Activated T-cell treated with anti-CD3 and anti-CD28 coated beads, Interleukin-2, amount 50 U/mL, for 72 hours (primary cell): ENCODE results near the gene SPTSSA. TPM values are rescaled to one million over a fixed set of nuclear protein-coding genes. Genes with fewer than 3 reads are reported as not detected.
"Not testable (repeated sequence)": the region's sequence is repeated elsewhere in the genome, so short reads cannot be mapped to it uniquely, and the experiment has no call there.

ENCODE experiments used
- ATAC-seq, 2 donors: fragments of 150-1000 bp; cut with Tn5 transposase; replicated peaks in 1 of 2; 2 replicates each; pipeline ENCODE4 v1.10.0; 2021; ENCODE audit warnings: moderate library complexity in 2 of 2, mild to moderate bottlenecking in 1 of 2
- DNase-seq, 2 donors: peaks; one replicate each; pipeline ENCODE4 v3.0.0; 2021 to 2022; ENCODE audit warnings: mixed read lengths in 1 of 2
- H3K27ac Mint-ChIP-seq: one replicate; pipeline ENCODE4 v1.8.0; 2022; ENCODE audit warnings: mild to moderate bottlenecking, moderate library complexity, mixed read lengths
- H3K27me3 Mint-ChIP-seq: one replicate; pipeline ENCODE4 v1.8.0; 2022; ENCODE audit warnings: low read depth, mixed read lengths
- H3K36me3 Mint-ChIP-seq, 2 donors: one replicate each; pipeline ENCODE4 v1.8.0; 2022; ENCODE audit warnings: mixed read lengths in 2 of 2, mild to moderate bottlenecking in 1 of 2; ENCODE audit not compliant: insufficient read depth in 2 of 2
- H3K4me1 Mint-ChIP-seq: one replicate; pipeline ENCODE4 v1.8.0; 2022; ENCODE audit warnings: low read depth, mixed read lengths
- H3K4me3 Mint-ChIP-seq, 2 donors: one replicate each; pipeline ENCODE4 v1.8.0; 2022; ENCODE audit warnings: mild to moderate bottlenecking in 2 of 2, mixed read lengths in 2 of 2, moderate library complexity in 2 of 2
- H3K9me3 Mint-ChIP-seq, 2 donors: one replicate each; pipeline ENCODE4 v1.8.0; 2022; ENCODE audit warnings: mixed read lengths in 2 of 2
- total RNA-seq, 2 donors: library from RNA; stranded (reverse); gene quantifications; one replicate each; pipeline ENCODE4 v1.2.3, GENCODE V29; 2022

Gene SPTSSA
- total RNA-seq, 2 donors from 2014 or later, result 7.3 to 8.1 TPM

DNA sequence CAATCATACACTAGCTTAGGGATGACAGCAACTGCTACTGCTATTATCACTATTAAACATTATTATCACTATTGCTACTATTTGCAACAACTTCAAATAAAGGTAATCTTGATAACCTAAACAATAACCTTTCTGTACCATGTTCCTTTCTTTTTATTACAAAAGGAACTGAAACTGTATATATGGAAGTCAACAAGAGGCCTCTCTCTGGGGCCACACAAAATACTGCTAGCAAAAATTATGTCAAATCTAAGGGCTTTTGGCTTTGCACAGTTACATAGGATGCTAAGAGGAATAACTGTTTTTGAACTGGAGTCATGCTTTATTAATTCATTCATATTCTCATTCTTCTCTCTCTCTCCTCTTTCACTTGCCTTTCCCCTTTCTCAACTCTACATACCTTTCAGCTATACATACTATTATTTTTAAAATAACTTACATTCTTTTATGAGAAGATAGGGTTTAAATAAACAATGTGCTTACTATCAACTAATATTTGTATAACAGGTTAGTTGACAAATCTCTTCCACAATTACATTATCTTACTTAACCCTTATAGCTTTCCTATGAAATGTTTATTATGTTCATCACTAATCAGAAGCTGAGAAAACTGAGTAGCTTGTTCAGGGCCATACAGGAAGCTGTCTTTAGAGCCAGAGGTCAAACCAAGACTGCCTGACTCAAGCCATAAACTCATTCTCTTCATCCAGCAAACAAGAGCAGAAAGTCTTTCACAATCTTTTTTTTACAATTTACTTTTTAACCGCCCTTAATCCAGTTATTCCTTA, 25.7 kb downstream of the SPTSSA start:
- DNase-seq (no peak), ATAC-seq (no peak)
- H3K9me3 Mint-ChIP-seq, result peaks cover 0 to 1% of the 10 kb centered on the region in 2 donors
- H3K27ac Mint-ChIP-seq, result no peak overlapping the region
- no peaks in the 10 kb centered on the region for H3K27me3 Mint-ChIP-seq
- peaks cover 0 to 3% of the 10 kb centered on the region in 2 donors for H3K36me3 Mint-ChIP-seq
- H3K4me1 Mint-ChIP-seq, result no peaks in the 10 kb centered on the region
- H3K4me3 Mint-ChIP-seq, result no peak overlapping the region

DNA sequence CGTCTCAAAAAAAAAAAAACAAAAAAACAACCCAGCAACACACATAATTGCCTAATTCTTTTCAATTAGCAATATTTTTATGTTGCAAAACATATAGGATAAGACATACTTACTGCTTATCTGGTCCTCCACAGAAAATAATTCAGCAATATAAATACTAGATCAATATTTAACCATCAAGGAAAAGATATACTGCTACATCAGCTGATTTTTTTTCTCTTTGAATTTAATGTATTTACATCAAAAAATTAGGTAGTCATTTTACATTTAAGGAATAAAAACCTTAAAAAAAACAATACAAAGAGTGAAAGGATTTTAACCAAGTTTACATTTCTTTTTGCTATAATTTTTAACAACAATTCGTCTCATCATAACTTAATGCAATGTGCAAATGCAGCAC, 28.1 kb downstream of the SPTSSA start:
- Mint-ChIP-seq H3K4me3 (no peak overlapping the region), H3K27me3 (no peaks in the 10 kb centered on the region), H3K36me3 (peaks cover 0 to 2% of the 10 kb centered on the region in 2 donors)

DNA sequence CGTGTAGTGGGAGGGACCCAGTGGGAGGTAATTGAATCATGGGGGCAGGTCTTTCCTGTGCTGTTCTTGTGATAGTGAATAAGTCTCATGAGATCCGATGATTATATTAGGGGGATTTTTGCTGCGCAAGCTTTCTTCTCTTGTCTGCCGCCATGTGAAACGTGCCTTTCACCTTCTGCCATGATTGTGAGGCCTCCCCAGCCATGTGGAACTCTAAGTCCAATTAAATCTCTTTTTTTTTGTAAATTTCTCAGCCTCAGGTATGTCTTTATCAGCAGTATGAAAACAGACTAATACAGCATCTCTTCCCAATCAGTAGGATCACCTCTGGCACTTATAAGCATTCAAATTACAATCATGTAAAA, 34.0 kb downstream of the SPTSSA start:
- H3K27me3 Mint-ChIP-seq, ATAC-seq, DNase-seq, H3K27ac Mint-ChIP-seq, H3K4me3 Mint-ChIP-seq, H3K36me3 Mint-ChIP-seq, H3K9me3 Mint-ChIP-seq, H3K4me1 Mint-ChIP-seq: not testable (repeated sequence)

More for the DNA sequence above, 28.1 kb downstream of the SPTSSA start:
- DNase-seq, result no peak
- ATAC-seq, result no peak
- H3K27ac Mint-ChIP-seq, result no peak overlapping the region
- no peaks in the 10 kb centered on the region for H3K4me1 Mint-ChIP-seq
- H3K9me3 Mint-ChIP-seq, result no peaks in the 10 kb centered on the region

DNA sequence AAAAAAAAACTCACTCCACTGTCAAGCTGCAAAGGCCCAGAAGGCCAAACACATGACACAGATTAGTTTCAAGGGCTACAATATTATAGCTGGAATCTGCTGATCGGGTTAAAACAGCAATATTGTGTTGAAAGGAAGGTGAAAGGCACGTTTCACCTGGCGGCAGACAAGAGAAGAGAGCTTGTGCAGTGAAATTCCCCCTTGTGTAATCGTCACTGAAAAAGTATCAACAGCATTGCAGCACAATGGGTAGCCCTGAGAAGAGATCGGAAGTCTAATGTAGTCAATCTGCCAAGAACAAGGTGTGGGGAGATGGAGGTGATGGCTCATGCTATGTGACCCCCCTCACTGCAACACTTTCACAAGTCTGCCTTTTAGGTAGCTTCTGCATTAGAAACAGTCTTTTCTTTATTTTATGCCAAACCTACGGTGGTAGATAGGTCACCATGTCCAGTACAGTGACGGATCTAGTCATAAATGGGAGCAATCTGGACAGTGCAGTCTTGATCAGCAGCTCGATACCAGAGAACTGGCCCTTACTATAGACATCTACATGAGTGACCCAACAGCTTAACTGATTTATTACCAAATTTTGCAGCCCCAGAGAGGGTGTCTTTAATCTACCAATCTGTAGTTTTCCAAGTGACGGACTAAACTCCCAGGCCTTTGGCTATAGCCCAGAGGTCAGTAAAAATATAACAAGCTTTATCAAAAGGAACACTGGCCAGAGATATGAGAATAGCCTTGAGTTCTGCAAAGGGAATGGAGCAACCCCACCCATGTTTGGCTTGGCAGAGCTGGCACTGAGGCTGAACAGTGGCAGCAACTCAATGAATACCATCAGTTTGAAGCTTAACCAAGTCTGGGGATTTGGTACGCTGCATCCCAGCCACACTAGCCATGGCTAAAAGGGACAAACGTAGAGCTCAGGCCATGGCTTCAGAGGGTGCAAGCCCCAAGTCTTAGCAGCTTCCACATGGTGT, 35.4 kb downstream of the SPTSSA start:
- Mint-ChIP-seq H3K27ac (no peak overlapping the region), H3K4me1 (no peaks in the 10 kb centered on the region), H3K36me3 (peaks cover 0 to under 1% of the 10 kb centered on the region in 2 donors), H3K27me3 (no peaks in the 10 kb centered on the region), H3K4me3 (no peak overlapping the region), H3K9me3 (no peaks in the 10 kb centered on the region)
- ATAC-seq (no peak), DNase-seq (no peak)

DNA sequence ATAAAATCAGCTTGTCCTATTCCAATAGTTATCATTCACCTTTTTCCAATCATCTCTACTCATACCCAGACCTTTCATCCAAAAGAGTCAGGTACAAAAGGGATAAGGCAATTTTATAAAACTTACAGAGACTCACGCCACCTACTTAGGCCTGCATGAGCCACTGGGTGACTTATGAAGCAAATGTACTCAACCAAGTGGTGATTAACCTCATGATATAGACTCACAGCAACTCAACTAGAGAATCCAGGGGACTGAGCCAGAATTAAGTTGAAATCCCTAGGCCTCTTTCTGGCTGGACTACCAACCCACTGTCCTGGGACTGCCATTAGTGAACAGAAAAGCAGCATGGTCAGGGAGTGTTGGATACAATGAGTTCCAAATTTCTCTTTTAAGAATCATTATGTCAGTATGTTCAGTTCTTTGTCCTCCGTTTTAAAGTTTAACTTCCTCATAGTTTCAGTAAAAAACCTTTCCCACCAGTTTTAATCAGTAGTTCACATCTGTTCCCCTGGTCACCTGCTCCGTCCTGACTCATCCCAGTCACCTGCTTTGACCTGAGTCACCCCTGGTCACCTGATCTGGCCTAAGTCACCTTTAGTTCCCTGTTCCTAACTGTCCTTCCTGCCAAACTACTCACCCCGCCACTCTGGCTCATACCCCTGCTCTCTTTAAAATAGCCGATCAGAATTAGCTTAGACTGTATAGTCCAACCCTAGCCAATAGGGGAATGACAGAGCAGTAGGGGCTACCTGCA, 36.8 kb downstream of the SPTSSA start:
- Mint-ChIP-seq H3K4me1 (no peaks in the 10 kb centered on the region), H3K9me3 (peaks cover 0 to 2% of the 10 kb centered on the region in 2 donors), H3K36me3 (peaks cover 0 to 2% of the 10 kb centered on the region in 2 donors), H3K4me3 (no peak overlapping the region), H3K27me3 (no peaks in the 10 kb centered on the region), H3K27ac (no peak overlapping the region)
- DNase-seq (no peak), ATAC-seq (no peak)

DNA sequence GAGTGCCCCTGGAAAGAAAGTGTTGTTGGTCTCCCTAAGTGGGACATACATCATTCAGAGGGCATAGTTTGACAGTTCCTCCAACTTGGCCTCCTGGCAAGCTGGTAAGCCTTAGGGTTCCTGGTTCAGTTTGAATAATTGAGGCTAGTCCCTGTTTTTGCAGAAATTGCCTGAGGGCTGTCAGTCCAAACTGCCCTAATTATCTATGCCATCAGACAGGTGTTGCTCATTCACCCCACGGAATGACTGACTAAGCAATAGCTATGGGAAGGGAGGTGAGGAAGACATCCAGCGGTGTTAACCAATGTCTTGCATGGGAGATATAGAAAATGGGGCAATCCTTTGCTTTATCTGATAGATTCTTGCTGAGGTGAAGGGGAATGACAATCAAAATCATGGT, 37.6 kb downstream of the SPTSSA start:
- Mint-ChIP-seq H3K36me3 (peaks cover 0 to 2% of the 10 kb centered on the region in 2 donors), H3K27ac (no peak overlapping the region), H3K4me1 (no peaks in the 10 kb centered on the region), H3K4me3 (no peak overlapping the region), H3K27me3 (no peaks in the 10 kb centered on the region), H3K9me3 (peaks cover 2% of the 10 kb centered on the region in 2 donors)
- DNase-seq (no peak), ATAC-seq (no peak)

DNA sequence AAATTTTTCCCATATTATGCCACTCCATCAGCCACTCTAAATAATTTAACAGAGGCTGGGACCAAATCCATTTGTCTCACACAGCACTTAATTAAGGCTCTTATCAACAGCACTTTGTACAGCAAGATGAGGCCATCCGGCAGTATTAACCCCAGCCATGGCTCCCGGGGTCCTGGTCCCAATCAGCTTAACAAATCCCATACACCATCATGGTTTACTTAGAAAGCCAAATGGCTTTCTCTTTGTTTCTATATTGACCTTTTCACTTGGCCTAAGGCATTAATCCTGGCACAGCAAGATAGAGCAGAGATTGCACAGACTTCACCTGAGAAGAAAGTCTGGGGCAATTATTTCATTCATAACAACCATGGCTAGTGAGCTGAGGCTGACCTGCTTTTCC, 38.6 kb downstream of the SPTSSA start:
- no peak for ATAC-seq

DNA sequence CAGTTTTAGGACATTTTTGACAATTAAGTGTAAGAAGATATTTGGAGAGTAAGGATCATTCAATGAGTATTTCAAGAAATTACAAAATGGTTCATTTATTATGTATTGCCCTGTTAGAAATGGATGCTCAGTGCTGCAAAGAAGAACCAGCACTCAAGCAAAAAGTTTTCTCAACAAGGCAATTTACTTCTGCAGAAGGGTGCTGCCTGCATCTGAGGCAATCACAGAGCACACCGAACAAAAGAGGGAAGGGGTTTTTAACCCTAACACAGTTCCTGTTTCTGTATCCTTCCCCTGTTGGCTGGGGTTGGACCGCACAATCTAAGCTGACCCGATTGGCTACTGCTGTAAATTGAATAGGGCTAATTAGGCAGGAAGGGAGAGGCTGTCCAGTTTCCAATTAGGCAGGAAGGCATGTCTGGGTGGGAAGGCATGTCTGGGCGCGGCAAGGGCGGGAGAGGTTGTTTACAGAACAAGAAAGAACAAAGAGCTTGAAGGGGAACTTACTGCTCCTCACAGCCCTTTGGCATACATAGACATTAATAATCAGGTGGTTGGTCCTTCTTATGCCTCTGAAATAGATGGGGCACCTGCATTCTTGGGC, 41.4 kb downstream of the SPTSSA start:
- no peak overlapping the region for H3K27ac Mint-ChIP-seq
- no peak for ATAC-seq
- peaks cover 2 to 5% of the 10 kb centered on the region in 2 donors for H3K9me3 Mint-ChIP-seq
- no peaks in the 10 kb centered on the region for H3K4me1 Mint-ChIP-seq
- DNase-seq, result no peak
- H3K27me3 Mint-ChIP-seq, result peaks cover 12% of the 10 kb centered on the region
- peaks cover 0 to 2% of the 10 kb centered on the region in 2 donors for H3K36me3 Mint-ChIP-seq
- no peak overlapping the region for H3K4me3 Mint-ChIP-seq

More for the DNA sequence above, 38.6 kb downstream of the SPTSSA start:
- DNase-seq, result no peak
- Mint-ChIP-seq H3K9me3 (peaks cover 2 to 5% of the 10 kb centered on the region in 2 donors), H3K4me3 (no peak overlapping the region), H3K27ac (no peak overlapping the region), H3K27me3 (no peaks in the 10 kb centered on the region), H3K4me1 (no peaks in the 10 kb centered on the region), H3K36me3 (peaks cover 0 to 2% of the 10 kb centered on the region in 2 donors)

DNA sequence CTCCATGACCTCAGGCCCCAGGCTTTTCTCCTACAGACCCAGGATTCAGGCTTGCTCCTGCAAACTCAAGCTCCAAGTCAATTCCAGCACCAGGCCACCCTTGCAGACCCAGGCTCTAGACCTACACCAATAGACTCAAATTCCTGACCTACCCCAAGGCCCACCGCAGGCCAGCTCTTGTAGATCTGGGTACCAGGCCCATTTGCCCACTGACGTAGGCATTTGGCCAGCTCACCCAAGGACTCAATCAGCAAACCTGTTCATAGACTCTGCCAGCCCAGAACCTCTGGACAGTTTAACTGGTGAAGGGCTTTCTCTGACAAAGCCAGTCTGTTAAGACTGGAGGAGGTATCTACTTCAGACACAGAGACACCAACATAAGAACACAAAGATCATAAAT, 52.3 kb downstream of the SPTSSA start:
- Mint-ChIP-seq H3K27me3 (no peaks in the 10 kb centered on the region), H3K4me3 (no peak overlapping the region)
- ATAC-seq, result no peak

DNA sequence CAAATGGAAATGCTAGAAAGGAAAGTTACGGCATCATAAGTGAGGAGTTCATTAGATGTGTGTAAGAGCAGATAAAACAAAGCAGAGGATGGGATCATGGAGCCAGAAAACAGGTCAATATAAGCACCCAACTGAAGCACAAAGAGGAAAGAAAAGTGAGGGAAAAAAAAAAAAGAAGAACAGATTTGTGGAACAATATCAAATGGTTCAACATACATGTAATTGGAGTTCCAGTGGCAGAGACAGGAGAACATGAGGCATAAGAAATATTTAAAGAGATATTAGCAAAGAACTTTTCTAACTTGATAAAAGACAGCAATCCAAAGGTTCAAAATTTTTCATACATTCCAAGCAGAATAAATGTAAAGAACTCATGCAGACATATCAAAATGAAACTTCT, 54.1 kb downstream of the SPTSSA start:
- Mint-ChIP-seq H3K36me3 (peaks cover 3% of the 10 kb centered on the region in 2 donors), H3K4me1 (no peaks in the 10 kb centered on the region)

More for the DNA sequence above, 52.3 kb downstream of the SPTSSA start:
- Mint-ChIP-seq H3K9me3 (peaks cover 1 to 6% of the 10 kb centered on the region in 2 donors), H3K4me1 (no peaks in the 10 kb centered on the region), H3K27ac (no peak overlapping the region), H3K36me3 (peaks cover 3% of the 10 kb centered on the region in 2 donors)
- no peak for DNase-seq

DNA sequence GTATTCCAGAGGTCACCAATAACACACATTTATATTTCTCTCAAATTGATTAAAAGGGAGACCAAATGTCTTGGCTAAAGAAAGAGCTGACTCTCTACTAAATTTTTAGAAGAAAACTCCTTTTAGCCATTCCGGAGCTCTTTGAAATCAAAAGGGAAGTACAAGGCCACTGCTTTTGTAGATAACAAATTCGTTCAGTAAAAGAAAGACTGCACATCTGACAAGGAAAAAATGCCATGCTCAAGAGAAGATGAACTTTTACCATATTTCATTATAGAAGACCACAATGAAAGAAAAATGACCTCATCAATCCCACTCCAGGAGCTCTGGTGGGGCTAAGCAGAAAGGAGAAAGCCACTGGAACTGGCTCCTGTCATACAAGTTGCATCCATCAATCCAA, 57.6 kb downstream of the SPTSSA start:
- Mint-ChIP-seq H3K9me3 (peaks cover 1 to 7% of the 10 kb centered on the region in 2 donors), H3K4me1 (no peaks in the 10 kb centered on the region), H3K27ac (no peak overlapping the region), H3K36me3 (no peaks in the 10 kb centered on the region), H3K4me3 (no peak overlapping the region), H3K27me3 (no peaks in the 10 kb centered on the region)
- ATAC-seq (no peak), DNase-seq (no peak)

More for the DNA sequence above, 54.1 kb downstream of the SPTSSA start:
- ATAC-seq (no peak), DNase-seq (no peak)
- Mint-ChIP-seq H3K9me3 (peaks cover 1 to 6% of the 10 kb centered on the region in 2 donors), H3K4me3 (no peak overlapping the region), H3K27ac (no peak overlapping the region), H3K27me3 (no peaks in the 10 kb centered on the region)

DNA sequence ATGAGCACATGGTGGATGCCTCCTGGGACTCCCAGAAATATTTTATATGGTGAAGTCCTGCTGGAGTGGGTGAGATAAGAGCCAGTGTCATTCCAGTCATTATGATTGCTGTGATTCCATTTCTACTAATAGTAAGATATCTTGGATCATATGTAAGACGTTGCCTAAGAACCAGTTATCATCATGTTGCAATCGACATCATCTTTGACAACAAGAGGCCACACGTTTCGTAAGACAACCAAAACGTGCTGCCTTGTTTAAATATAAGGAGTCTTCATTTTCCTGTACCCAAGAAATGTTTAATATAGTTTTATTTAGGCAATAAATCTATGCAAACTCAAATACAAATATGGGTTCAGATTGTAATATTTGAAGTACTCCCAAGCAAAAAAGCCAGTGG, 58.4 kb downstream of the SPTSSA start:
- Mint-ChIP-seq H3K36me3 (no peaks in the 10 kb centered on the region), H3K27ac (no peak overlapping the region), H3K4me3 (no peak overlapping the region), H3K4me1 (no peaks in the 10 kb centered on the region), H3K27me3 (no peaks in the 10 kb centered on the region), H3K9me3 (peaks cover 1 to 7% of the 10 kb centered on the region in 2 donors)
- no peak for DNase-seq
- ATAC-seq, result no peak
